Measurements from ENCODE around the gene SARM1.

SARM1 gene

DNA sequence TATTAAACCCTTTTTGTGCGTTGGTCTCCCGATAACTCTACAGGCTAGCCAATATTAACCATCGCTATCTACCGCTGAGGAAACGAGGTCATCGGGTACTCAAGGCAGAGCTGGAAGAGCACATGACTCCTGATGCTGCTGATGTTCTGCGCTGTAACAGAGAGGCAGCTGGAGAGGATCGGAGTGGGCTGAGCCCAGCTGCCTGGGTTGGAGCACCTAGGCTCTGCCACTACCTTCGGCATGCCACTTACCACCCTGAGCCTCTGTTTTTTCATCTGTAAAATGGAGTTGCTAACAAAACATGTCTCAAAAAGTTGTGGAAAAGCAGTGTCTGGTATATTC is 35.0 kb downstream of the SARM1 start:
- TF ChIP-seq, protein P1, sequence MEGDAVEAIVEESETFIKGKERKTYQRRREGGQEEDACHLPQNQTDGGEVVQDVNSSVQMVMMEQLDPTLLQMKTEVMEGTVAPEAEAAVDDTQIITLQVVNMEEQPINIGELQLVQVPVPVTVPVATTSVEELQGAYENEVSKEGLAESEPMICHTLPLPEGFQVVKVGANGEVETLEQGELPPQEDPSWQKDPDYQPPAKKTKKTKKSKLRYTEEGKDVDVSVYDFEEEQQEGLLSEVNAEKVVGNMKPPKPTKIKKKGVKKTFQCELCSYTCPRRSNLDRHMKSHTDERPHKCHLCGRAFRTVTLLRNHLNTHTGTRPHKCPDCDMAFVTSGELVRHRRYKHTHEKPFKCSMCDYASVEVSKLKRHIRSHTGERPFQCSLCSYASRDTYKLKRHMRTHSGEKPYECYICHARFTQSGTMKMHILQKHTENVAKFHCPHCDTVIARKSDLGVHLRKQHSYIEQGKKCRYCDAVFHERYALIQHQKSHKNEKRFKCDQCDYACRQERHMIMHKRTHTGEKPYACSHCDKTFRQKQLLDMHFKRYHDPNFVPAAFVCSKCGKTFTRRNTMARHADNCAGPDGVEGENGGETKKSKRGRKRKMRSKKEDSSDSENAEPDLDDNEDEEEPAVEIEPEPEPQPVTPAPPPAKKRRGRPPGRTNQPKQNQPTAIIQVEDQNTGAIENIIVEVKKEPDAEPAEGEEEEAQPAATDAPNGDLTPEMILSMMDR (IDR thresholded peaks at IDR 0.05) = no peak
- H3K27ac ChIP-seq = peak overlapping the region; percentile 6 to 84
- no peak for DNase-seq (ENCODE audit: low spot score)
- peak overlapping the region; percentile 99 for H3K4me3 ChIP-seq

DNA sequence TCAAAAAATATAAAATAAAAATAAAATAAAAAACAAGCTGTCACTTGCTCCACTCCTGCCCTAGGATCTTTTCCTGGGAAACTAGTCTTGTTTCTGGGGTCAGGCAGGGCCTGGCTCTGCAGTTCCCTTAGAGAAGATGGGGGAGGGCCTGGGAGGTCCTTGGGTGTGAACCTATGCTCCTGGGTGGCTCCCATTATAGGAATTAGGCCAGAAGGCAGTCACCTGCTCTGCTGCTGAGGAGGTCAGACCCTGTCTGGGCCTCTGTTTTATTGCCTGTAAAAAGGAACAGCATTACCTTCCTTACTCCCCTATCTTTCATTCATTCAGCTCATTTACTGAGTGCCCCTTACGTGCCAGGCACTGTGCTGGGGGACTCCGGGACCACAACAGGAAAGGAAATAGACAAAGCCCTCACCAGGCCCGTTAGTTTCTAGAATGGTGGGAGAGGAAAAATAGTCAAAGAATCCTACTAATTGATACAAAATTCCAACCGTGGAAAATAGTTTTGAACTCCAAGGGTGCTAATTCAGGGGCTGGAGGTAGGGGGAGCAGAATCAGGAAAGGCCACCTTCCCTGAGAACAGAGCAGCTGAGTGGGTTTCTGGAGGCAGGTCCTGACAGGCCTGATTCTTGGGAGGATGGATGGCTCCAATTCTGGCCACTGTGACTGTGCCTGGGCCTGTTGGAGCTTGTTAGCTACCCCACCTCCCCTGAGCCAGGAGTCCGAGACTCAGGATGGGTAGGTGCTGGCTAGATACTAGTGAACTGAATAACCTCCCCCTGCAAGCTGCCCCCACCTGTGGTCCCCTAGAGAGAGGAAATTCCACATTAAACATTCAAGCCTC is 35.9 kb downstream of the SARM1 start:
- DNase-seq (ENCODE audit: low spot score) = no peak
- Histone ChIP-seq H3K4me3 (no peak overlapping the region), H3K27ac (no peak overlapping the region)
- TF ChIP-seq, protein P1 (IDR thresholded peaks at IDR 0.05) = no peak

DNA sequence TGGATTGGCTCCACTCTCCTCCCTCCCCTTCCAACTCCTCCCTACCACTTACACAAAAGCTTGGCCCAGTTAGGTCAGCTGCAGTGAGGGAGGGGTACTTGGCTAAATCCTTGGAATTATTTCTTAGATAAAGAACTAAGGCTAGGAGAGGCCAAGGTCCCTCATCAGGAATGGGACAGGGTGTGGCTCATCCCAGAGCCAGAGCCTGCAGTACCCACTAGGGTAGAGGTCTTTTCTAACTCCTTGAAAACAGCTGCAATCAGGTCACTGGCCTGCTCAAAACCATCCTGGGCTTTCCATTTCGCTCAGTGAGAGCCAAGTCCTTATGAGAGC is 36.4 kb downstream of the SARM1 start:
- Histone ChIP-seq H3K27ac (no peak overlapping the region), H3K4me3 (no peak overlapping the region)
- TF ChIP-seq, protein P1 (IDR thresholded peaks at IDR 0.05) = no peak
- no peak for DNase-seq (ENCODE audit: low spot score)

DNA sequence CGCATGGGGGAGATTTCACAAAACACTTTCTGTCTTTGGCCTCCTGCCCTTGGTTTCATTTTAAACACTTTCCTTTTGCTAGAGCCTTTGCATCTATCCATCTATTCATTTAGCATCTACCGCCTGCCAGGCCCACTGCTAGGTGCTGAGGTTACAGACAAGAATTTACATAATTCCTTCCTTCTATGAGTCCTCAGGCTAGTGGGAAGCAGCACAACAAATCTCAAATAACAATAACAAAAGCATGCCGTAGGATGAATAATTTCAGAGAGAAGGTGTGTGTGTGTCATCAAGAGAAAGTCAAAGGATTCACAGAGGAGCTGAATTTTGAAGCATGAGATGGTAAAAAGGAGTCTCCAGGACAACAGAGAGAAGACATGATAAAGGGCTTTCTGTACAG is 40.6 kb downstream of the SARM1 start:
- TF ChIP-seq, protein P1 (IDR thresholded peaks at IDR 0.05) = no peak
- Histone ChIP-seq H3K27ac (no peak overlapping the region), H3K4me3 (no peak overlapping the region)
- no peak for DNase-seq (ENCODE audit: low spot score)

DNA sequence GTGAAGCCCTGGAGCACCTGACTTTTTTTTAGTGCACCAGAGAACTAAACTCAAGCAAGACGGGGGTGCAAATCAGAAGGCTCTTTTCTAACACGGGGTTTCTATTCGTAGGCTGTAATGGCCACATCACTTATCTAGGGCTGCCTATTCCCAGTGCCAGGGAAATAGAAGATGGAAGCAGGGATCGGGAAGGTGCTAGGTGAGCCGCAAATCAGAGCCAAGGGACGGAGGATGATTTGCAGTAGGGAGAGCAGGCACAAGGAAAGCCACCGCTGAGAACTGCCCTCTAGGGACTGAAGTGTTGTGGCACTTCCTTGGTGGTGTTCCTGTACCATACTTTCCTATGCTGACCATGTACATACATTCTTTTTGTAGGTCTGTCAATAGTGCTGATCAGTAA is 42.3 kb downstream of the SARM1 start:
- H3K4me3 ChIP-seq = no peak overlapping the region
- TF ChIP-seq, protein P1 (IDR thresholded peaks at IDR 0.05) = no peak
- DNase-seq (ENCODE audit: low spot score) = no peak

DNA sequence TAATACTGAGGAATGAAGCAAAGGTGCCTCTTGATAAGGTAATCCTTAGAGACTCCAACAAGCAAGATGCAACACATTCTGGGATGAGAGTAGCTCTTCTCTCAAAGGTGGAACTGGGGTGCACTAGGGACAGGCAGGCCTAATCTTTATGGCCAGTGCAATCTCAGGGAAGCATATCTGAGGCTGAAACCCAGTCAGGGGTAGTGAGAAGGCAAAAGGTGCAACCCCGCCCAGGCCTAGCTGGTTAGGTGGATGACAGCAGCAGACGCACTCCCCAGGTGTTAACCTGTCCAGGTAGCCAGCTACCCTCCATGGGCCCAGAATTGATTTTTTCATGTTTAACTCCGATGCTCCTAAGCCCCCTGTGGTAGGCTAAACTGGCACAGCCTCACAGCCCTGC is 44.4 kb downstream of the SARM1 start:
- H3K27ac ChIP-seq = no peak overlapping the region
- no peak overlapping the region for H3K4me3 ChIP-seq
- no peak for DNase-seq (ENCODE audit: low spot score)
- TF ChIP-seq, protein P1 (IDR thresholded peaks at IDR 0.05) = no peak

More for the DNA sequence above, 42.3 kb downstream of the SARM1 start:
- H3K27ac ChIP-seq = no peak overlapping the region

DNA sequence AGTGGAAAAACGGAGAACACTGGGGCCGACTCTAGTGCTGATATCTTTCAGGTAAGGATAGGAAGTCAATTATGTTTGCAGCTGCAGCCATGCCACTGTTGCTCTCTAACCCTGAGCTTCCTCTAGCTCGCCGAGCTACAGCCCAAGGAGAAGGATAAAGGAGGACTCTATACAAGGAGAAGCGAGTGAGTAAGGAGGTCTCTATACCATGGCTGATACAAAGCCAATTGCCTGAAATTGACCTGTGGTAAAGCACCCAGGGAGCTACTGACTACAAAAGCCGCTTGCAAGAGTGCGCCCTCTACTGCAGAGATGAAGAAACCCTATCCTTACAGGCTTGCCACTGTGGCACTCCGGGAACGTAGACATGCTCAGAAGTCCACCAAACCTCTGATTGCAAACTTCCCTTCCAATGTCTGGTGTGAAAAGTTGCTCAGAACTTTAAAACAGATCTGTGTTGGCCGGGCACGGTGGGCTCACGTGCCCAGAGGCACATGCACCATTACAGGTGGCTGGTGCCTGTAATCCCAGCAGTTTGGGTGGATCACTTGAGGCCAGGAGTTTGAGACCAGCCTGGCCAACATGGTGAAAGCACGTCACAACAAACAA is 45.3 kb downstream of the SARM1 start:
- Histone ChIP-seq H3K4me3 (no peak overlapping the region), H3K27ac (no peak overlapping the region)
- TF ChIP-seq, protein P1 (IDR thresholded peaks at IDR 0.05) = no peak
- DNase-seq (ENCODE audit: low spot score) = no peak
